GM19455 (cell line): Measurements from ENCODE around the gene SNX32.

Experiments
- ATAC-seq: cut with Tn5 transposase; IDR thresholded peaks from one replicate; pipeline ENCODE4 v1.9.1; 2021; ENCODE audit not compliant: unreplicated experiment

SNX32 gene

GRCh38 chr11:65833297-65834030 is at the start of gene SNX32:
TSS of gene SNX32 (plus strand) at chr11:65833963. CDS start at chr11:65834066, 103 bp downstream.
- peak; percentile 89 for ATAC-seq

GRCh38 chr11:65785319-65786007 is 48.3 kb upstream of the SNX32 start:
- no peak for ATAC-seq

- ATAC-seq: no peak
Measured at GRCh38 chr11:65786008-65786785, 47.6 kb upstream of the SNX32 start.

- no peak for ATAC-seq
Measured at GRCh38 chr11:65786786-65787636, 46.8 kb upstream of the SNX32 start, which contains the start of gene OVOL1. TSS of gene OVOL1 (plus strand) at chr11:65787063. CDS start at chr11:65787374, 311 bp downstream.

GRCh38 chr11:65787649-65788622 is 45.8 kb upstream of the SNX32 start:
- no peak for ATAC-seq

- no peak for ATAC-seq
Measured at GRCh38 chr11:65788821-65789220, 44.9 kb upstream of the SNX32 start.

- ATAC-seq: no peak
Measured at GRCh38 chr11:65789230-65790103, 44.3 kb upstream of the SNX32 start.

- ATAC-seq: no peak
Measured at GRCh38 chr11:65790104-65790901, 43.5 kb upstream of the SNX32 start.

- ATAC-seq: no peak
Measured at GRCh38 chr11:65790902-65791650, 42.7 kb upstream of the SNX32 start.

GRCh38 chr11:65791719-65792213 is 42.0 kb upstream of the SNX32 start:
- ATAC-seq: peak; percentile 86

GRCh38 chr11:65792456-65792855 is 41.3 kb upstream of the SNX32 start:
- no peak for ATAC-seq

GRCh38 chr11:65793144-65793581 is 40.6 kb upstream of the SNX32 start:
- no peak for ATAC-seq

- ATAC-seq: no peak
Measured at GRCh38 chr11:65793625-65794400, 40.0 kb upstream of the SNX32 start.

GRCh38 chr11:65794570-65795510 is 38.9 kb upstream of the SNX32 start:
- no peak for ATAC-seq
